ENCODE results near the gene OR5T3.
"Not testable (repeated sequence)": the region's sequence is repeated elsewhere in the genome, so short reads cannot be mapped to it uniquely, and the experiment has no call there.

The OR5T3 gene

DNA sequence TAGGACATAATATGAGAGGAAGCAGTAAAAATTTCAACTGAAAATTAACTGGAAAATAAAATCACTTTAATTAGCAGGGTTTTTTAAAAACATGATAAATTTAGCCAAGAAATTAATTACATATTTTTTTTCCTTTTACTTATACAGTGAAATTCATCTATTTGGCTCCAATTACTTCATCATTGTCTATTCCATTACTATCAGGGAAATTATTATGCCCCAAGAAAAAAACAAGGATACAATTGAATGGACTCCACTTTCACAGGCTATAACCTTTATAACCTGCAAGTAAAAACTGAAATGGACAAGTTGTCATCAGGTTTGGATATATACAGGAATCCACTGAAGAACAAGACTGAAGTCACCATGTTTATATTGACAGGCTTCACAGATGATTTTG lies at the start of gene OR5T3:
OR5T3 (plus strand) TSS at position 301 of the 400 bp plus-strand sequence; CDS start at position 301, 0 bp downstream.
- no peak for DNase-seq

DNA sequence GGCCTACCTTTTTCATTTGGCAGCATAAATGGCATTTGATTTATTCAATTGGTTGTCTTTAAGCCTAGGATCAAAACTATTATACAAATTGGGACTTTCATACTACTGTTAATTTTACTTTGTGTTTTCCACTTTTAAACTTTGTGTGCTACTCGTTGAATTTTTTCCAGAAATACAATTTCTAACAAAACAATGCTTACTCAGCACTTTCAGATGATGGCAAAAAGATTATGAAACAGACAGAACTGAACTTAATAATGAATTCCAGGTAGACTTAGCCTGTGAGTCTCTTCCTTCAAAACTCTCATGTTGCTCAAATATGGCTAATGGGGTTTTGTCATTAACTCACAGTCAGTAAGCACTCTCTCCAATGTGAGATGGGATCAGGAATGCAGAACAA lies 44.3 kb upstream of the OR5T3 start:
- DNase-seq: no peak

DNA sequence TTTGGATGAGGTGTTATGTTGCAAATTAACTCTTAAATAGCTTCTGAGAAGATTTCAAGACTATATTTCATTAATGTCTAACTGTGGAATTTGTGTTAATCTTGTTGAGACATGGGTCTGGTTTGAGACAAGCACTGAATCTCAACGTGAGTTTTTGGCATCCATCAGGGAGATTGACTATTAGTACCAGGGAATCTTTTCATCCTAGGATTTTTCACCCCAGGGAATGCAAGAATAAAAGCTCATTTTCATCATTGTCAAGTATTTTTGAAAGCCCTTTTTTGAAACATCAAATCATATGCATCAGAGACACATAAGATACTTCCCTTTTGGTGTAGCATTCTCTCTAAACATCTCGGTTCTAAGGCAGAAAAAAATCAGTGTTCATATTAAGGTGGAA lies 37.5 kb upstream of the OR5T3 start:
- DNase-seq: no peak

DNA sequence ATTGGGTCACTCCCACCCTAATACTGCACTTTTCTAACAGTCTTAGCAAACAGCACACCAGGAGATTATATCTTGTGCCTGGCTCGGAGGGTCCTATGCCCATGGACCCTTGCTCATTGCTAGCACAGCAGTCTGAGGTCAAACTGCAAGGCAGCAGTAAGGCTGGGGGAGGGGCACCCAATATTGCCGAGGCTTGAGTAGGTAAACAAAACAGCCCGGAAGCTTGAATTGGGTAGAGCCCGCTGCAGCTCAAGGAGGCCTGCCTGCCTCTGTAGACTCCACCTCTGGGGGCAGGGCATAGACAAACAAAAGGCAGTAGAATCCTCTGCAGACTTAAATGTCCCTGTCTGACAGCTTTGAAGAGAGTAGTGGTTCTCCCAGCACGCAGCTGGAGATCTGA lies 32.3 kb upstream of the OR5T3 start:
- DNase-seq: not testable (repeated sequence)

DNA sequence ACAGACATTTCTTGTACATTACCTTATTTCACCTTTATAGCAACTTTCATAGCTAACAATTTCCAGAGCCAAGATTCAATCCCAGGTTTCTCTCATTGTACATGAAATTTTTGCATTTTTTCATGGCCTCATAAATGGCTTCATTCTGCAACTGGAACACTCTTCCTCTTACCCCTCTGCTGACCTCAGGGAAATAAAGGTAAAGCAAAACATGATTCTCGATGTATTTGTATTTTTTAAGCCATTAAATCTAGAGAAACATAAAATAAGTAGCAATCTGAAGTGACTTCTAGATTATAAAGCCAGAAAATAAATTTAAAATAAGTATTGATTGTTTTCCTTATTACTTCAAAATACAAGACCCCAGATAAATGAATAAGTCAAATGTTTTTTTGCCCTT lies 17.9 kb upstream of the OR5T3 start, which contains the start of gene OR5T2:
OR5T2 (minus strand) TSS at position 101 of the 400 bp plus-strand sequence. CDS start 1,193 bp downstream, outside the sequence.
- DNase-seq: no peak

DNA sequence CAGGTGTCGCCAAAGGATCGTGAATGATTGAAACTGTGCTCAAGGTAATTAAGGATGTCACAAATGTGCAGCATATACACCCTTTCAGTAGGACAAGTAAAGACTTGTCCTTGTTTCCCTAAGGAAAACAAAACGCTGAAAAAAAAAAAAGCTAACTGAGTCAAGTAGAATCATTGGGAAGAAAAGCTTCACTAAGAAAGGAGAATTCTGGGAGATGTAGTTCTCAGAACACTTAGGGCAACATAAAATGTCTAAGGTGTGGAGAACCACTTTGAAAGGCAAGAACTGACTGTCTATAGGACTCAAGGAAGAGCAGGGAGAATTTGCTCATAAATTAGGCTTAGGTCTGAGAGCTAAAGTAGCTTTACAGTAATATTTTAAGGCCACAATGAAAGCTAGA lies 19.0 kb downstream of the OR5T3 start:
- no peak for DNase-seq

DNA sequence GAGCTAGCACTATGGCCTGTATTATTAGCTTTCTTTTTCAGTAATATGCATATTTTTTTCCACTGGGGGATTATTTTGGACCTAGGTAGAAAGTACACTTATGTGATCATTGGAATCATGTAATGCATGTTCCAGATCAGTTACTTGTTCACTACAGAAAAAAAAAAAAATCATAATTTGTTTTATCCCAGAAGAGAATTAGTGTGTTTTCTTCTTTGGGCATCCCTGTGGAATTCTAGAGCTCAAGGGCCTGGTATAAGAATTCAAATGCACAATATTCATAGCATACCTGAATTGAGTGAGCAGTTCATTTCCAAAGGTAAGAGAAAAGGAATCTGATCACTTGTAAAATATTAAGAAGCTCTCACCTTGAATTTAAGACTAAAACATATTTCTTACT lies 21.8 kb downstream of the OR5T3 start, which contains the start of gene OR5T1:
OR5T1 (plus strand) TSS at position 301 of the 400 bp plus-strand sequence. CDS start 1,485 bp downstream, outside the sequence.
- DNase-seq: no peak

DNA sequence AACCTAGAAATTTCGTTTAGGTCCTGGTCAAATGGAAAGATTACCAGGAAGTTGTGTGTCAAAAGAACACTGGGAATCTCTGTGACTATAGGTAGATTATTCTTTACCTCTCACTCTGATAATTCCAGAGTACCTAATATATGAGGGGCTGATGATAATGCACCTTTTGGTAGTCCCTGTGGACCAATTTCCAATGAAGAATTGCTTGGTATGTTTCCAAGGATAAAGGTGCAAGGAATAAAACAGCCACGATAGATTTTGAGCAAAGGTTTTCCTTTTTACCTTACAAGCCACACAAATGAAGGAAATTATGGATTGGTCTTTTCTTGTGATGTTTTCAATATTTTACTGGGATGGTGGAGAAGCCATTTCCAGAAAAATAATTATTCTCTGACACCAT lies 40.1 kb downstream of the OR5T3 start, which contains the start of gene OR8H1:
OR8H1 (minus strand) TSS at position 101 of the 400 bp plus-strand sequence. CDS start 1,192 bp downstream, outside the sequence.
- DNase-seq: no peak

DNA sequence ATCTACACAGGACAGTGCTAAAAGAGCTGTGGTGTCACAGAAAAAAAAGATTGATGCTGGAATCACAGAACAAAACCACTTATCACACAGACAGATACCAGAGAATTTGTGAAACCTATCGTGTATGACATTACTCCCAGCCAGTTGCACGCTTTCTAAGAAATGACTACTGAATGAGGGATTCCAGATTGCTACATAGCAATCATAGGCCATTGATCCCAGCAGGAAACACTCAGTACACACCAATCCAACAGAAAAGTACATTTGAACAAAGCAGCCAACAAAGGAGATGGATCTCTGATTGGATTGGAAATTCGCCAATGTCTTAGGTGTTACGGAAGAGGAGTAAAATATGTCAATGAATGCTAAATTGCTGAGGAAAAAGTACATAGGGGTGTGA lies 44.8 kb downstream of the OR5T3 start:
- no peak for DNase-seq
